NOMO-1 treated with DMSO at 0.1 percent for 48 hours (cell line): ENCODE data around the gene RHOG.

Experiments
- DNase-seq: peaks from one replicate; lab custom pipeline; 2025; ENCODE audit not compliant: unreplicated experiment; lab: John Stamatoyannopoulos, UW

The RHOG gene

DNA sequence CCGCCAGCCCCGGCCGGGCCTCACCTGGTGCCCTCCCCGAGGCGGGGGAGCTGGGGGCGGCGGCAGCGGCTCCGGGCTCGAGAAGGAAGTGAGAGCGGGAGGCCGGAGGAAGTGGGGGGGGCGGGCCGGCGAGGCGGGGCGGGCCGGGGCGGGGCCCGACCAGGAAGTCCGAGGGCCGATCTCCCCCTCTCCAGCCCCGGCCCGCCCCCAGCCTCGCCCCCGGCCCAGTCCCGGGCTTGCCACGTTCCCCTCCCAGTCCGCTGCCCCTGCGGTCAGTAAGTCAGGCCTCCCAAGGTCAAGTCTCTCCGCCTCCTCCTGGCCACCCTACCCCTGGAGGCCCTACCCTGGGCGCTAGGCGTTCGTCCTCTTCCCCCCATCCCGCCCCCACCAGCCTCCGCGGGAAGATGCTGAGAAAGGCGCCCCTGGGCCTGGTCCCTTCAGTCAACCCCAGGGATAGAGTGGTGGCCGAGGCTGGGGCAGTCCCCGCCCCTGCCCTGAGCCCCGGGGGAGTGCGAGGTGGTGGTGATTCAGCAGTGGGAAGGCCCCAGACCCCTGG, at the start of gene RHOG:
TSS of gene RHOG (minus strand) at position 90 of the 556 bp plus-strand sequence. CDS start 12,821 bp downstream, outside the sequence.
- peak; percentile 92 for DNase-seq

DNA sequence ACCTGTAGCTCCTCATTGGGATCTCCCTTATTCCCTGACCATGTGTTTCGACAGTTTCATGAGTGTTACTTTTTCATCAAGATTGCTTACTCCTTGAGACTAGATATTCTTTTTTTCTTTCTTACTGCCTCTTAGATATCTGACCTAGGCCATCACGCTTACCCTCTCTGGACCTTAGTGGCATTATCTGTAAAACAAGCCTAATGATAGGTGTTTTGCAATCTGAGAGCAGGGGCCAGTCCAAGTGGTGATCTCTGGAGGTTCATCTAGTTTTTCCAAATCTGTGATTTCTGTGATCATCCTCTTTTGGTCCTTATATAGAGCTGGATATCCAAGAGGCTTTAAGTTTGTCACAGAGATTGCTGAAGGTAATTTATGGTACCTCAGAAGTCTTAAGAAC, 49.3 kb upstream of the RHOG start:
- DNase-seq = no peak

DNA sequence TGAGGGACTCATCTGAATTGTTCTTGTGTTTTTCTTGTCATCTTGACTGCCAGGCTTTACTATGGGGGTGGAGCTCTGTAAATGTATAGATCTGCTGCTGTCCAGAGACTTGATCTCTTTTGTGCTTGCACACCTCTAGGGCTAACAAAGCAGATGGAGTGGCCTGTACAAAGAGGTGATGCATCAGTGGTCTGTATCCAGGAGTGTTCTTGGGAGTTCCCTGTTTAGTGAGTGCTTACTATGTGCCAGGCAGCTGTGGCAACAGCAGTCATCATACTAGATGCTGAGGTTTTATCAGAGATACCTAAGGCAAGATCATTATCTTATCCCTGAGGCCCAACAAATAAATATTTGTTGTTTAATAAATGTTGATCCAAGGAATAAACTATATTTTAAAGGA, 48.1 kb upstream of the RHOG start:
- no peak for DNase-seq

DNA sequence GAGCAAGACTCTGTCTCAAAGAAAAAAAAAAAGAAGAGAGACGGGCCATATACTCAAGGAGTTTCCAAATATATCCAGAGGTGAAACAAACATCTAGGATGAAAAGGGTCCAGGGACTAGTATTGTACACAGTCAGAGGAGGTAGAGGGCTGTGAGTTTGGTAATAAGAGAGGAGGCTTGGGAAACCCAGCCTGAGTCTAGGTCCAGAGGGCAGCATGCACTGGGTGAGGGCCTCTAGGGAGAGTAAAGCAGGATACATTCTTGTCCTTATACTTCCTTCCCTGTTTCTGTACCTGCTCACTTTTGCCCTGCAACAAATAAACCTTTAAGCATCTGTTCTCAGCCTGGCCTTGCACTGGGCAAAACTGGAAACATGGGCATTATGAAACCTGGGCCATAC, 46.2 kb upstream of the RHOG start:
- no peak for DNase-seq

- DNase-seq = no peak
Observed at GRCh38 chr11:3885855-3886254, 45.1 kb upstream of the RHOG start.

DNA sequence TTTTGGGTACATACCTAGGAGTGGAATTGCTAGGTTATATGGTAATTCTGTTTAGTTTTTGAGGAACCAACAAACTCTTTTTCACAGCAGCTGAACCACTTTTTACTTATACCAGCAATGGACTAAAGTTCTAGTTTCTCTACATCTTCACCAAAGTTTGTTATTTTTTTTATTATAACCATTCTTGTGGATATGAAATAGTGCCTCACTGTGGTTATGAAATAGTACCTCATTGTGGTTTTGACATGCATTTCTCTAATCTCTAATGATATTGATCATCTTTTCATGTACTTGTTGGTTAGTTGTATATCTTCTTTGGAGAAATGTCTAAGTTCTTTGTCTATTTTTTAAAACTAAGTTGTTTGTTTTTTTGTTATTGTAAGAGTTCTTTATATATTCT, 41.9 kb upstream of the RHOG start:
- peak; percentile 16 for DNase-seq

DNA sequence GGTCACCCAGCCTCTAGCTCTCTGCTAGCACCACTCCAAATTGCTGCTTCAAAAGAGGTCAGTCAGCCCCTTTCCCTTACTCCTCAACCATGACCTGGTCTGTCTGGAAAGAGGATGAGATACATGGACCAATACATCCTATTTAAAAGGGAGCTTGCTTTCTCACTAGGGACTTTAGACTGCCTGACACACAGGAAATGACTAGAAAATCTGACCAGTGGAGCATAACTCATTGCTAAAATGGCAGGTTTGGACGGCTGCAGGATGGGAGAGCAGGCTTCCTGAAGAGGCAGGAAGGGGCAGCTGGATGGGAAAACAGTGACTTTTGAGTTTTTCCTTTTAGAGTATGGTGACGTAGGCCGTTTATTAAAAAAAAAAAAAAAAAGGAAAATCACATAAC, 40.0 kb upstream of the RHOG start:
- DNase-seq = peak; percentile 14

DNA sequence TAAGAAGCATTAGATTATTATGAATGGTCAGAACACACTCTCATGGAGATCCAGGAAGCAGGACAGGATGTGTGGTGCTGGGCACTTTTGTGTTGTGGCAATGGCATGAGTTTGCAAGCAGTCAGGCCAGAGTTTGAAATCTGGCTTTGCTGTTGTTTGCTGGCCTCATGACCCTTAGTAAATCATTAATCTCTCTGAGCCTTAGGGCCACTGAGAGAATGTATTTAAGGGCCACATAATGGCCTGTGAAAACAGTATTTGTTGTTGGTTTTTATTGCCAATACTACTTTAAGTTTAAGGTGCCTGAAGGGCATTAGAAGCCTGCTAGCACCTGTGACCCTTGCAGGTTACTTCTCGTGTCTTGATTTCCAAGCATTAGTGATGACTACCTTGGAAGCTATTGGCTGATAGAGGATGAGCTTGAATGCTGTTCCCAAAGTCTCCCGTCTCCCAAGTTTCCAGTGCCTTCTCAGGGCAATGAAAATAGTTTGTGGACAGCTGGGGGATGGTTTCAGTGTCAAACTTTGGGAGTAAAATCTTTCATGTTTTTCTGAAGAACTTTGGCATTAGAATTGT, 39.3 kb upstream of the RHOG start:
- DNase-seq = no peak

DNA sequence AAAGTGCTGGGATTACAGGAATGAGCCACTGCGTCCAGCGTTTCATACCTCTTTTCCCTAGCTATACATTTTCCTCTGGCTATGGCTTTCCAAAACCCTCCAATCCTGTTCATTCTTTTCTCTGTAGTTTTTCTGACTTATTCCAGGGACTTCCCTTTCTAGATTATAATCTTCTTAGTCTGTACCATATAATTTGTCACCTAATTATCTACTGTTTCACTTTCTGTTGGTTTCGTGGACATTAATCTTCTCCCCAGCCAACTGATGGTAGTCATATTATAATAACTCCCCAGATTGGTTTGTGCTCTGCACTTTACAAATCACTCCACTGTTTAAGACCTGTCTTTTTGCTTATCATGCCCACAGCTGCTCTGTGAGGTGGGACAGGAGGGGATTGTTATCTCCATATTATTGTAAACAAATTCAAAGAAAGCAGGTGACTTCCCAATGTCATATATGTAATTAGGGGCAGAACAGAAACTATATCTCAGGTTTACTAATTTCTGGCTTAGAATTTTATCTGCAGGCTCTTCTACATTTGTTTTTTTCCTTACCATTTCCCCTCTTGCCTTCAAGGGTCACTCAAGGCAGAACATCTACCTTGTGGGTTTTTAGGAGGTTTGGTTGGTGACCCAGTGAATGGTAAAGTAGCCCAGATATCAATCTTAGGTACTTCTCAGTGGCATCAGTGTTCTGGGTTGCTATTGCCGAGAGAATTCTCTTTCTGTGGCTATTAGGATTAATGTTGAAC, 38.6 kb upstream of the RHOG start:
- DNase-seq = peak; percentile 76

DNA sequence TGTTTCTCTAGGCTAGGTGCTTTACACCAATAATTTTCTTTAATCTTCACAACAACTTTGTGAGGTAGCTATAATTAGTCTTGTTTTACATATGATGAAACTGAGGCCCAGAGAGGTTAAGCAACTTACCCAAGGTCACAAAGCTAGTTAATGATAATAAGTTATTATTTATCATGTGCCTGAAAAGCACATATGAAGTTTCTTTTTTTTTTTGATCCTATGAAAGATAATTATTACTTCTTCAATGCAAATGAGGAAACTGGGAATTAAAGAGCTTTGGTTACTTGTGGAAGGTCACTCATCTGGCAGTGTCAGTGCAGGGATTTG, 37.5 kb upstream of the RHOG start:
- DNase-seq = peak; percentile 11

GRCh38 chr11:3877364-3878257, 36.9 kb upstream of the RHOG start:
- DNase-seq = no peak

DNA sequence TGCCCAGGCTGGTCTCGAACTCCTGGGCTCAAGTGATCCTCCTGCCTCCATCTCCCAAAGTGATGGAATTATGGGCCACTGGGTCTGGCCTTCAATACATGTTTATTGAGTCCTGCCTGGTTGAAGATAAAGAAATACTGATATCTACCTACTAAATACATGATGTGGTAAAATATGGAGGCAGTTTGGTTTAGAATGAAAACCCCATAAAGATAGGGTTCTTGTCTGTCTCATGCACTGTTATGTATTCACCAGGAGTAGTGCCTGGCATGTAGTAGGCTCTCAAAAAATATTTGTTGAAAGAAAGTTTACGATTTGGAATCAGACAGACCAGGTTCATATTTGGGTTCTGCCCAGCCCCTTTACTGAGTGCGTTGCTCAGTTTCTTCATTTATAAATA, 35.9 kb upstream of the RHOG start:
- DNase-seq = no peak

DNA sequence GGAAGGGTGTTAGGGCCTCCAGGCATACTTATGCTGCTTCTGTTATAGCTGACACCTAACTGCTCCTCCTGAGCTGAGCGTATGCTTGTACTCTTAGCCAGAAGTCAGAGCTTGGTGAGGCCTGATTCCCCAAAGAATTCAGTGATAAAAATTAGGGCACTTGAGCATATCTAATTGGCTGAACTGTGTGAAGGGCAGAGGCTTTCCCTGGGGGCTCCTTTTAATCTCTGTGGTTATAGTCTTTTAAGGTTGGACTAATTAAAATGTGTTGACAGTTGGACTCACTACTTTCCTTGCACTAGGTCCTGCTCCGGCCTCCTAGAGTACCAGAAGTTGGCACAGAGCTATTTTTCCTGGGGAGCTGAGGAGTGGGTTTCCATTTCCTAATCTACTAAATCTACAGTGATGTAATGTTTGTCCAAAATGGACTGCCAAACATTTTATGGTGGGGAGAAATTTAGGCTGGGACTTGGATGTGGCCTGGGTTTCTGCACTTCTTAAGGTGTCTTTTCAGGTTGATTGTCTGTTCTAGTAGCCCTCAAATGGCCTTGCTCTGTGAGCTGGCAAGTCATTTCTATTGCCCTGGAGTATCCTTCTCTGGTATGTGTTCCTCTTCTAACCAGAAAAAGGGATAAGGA, 33.1 kb upstream of the RHOG start:
- DNase-seq = no peak

DNA sequence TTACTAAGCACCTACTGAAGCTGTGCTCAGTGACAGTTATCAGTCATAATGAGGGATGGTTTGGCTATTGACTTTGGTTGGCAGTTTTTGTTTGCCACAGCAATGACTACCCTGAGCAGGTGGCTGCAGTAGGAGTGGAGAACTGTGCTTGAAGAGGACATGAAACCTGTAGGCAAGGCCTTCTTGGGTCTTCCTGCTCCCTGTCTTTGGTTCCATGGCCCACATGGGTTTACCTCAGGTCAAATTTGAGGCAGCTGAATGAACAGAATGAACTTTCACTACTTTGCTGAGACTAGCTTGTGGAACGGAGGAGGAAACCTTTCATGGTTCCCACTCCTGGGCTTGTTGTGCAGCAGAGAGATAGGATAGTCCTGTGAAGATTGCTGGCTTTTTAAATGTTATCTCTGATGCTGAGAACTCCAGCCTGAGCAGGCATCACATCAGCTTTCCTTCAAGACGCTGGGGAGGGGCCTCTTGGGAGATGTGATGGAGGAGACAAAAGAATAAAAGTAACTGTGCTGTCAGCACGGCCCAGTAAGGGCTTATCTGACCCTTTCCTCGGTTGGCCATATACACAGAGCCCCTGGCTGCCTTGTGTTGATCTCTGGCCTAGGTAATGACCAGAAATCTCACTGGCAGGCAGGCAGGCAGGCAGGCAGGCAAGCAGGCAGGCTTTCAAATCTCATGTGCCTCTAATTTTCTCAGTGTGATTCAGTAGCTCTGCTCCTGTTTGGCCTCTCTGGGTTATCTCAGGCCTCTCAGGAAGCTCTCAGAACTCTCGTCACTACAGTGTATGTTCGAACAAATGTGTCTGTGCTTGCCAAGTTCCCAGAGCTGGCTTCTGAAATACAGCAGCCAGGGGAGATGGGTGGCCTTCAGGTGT, 26.7 kb upstream of the RHOG start:
- no peak for DNase-seq

DNA sequence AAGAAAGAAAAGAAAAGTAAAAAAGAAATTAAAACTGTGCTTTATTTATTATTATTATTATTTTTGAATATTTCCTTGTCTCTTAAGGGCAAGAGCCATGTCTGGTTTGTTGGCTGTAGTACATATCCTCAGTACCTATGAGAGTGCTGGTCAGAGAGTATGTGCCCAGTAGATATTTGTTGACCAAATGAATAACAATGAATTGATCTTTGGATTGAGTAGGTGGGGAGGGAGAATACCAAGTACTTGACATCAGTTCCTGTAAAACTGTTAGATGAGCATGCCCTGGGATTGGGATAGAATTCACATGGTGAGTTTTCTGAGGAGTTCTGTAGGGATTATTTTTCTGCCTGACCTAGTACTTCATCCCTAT, 26.1 kb upstream of the RHOG start:
- DNase-seq = no peak

- peak; percentile 66 for DNase-seq
Observed at GRCh38 chr11:3866206-3866605, 25.4 kb upstream of the RHOG start.

- DNase-seq = peak; percentile 17
Observed at GRCh38 chr11:3865388-3866193, 24.8 kb upstream of the RHOG start.

DNA sequence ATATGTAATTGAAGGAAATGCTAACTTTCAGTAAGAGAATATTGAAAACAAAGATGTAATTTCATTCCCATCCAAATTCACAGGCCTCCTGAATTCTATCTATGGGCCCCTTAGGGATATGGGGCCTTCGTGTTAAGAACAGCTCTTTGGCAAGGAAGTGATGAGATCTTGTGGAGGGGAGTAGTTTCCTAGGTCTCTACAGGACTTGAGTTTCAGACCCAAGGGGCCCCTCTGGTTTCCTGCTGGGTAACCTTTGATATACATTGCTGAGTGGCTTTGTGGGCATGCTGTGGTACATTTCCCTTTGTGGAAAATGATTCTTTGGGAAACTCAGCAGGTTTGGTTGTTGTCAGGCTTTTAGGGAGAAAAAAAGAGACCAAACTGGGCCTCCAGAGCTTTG, 20.9 kb upstream of the RHOG start:
- DNase-seq = peak; percentile 65

GRCh38 chr11:3860898-3861393, 20.2 kb upstream of the RHOG start:
- DNase-seq = peak; percentile 10
